DLD1 (cell line): Measurements from ENCODE around the gene EGFL7.

Experiments used
- in situ Hi-C: cut with HindIII; loops from 2 replicates; pipeline ENCODE4 v1.10.0; 2017; ENCODE audit warnings: low sequenced_read_pairs

Gene EGFL7

DNA sequence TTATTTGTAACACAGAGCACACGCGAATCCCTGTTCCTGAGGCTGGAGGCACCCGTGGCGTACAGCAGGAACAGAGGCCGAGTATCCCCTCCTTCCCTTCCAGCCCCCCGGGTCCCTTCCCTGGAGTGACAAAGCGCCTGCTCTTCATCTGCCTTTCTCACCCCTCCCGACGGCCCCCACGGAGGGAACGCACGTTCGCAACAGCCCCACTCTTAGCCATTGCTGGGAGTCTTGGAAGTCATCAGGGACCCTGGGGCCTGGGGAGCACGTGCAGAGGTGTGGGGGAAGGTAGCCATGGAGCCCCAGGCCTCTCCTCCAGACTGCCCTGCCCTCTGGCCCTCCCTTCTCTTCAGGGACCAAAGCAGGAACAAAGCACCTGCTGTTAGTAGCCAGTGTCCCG is 22.1 kb downstream of the EGFL7 start:
- in situ Hi-C loops: no loop called here

- in situ Hi-C loops: no loop called here
Observed at GRCh38 chr9:136685216-136685615, 22.5 kb downstream of the EGFL7 start.

- in situ Hi-C loops: no loop called here
Observed at GRCh38 chr9:136685790-136686533, 23.2 kb downstream of the EGFL7 start.

DNA sequence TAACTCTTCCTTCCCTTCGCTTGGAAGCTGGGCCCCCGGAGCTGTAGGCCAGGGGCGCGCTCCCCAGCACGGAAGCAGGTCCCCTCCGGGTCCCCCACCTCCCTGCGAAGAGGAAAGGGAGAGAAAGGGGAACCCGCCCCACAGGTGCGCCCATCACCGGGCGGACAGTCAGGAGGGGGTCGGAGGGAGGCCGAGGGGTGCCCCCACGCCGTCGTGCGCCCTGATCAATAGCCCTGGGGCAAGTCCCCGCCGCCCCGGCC is 23.7 kb downstream of the EGFL7 start:
- in situ Hi-C loops: no loop called here

GRCh38 chr9:136686794-136687711 is 24.3 kb downstream of the EGFL7 start, which contains the start of gene AGPAT2:
TSS of gene AGPAT2 (minus strand) at chr9:136687457. CDS start at chr9:136687357, 100 bp downstream.
- in situ Hi-C loops: no loop called here

- in situ Hi-C loops: no loop called here
Observed at GRCh38 chr9:136687721-136688223, 25.1 kb downstream of the EGFL7 start.

GRCh38 chr9:136688274-136689107 is 25.8 kb downstream of the EGFL7 start:
- in situ Hi-C loops: no loop called here

DNA sequence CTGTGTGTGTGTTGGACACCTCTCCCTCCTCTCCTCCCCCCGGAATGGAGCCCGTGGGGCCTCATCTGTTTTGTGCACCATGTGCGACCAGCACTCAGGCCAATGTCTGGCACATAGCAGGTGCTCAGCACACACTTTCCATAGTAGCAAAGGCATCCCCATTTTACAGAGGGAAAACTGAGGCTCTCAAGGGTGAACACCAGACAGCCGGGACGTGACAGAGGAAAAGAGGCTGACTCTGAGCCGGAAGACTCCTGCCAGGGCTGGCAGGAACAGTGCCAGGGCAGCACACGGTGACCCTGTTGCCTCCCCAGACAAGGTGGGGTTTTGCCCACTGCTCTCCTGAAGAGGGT is 26.4 kb downstream of the EGFL7 start:
- in situ Hi-C loops: no loop called here

GRCh38 chr9:136690104-136690805 is 27.5 kb downstream of the EGFL7 start:
- in situ Hi-C loops: no loop called here

DNA sequence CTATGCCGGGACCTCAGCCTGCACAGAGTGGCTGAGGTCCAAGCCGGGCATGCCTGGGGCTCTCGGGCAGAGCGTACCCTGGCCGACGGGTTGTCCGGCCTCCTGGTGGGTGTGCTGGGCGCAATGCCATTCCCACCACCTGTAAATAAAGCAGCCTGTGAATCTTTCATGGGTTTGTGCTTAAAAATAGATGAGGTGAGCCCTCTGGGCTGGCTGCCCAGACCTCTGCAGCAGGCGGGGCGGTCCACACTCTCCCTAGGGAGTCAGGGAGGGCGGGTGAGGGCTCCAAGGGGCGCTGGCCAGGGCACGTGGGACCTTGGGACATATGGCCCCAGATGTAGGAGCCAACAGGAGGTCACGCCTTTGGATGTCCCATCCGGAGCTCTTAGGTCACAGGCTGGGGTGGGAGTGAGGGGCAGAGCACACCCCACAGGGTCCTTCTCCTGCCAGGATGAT is 28.1 kb downstream of the EGFL7 start:
- in situ Hi-C loops: no loop called here

GRCh38 chr9:136691316-136692184 is 28.8 kb downstream of the EGFL7 start:
- in situ Hi-C loops: no loop called here

- in situ Hi-C loops: no loop called here
Observed at GRCh38 chr9:136692185-136693134, 29.7 kb downstream of the EGFL7 start.

DNA sequence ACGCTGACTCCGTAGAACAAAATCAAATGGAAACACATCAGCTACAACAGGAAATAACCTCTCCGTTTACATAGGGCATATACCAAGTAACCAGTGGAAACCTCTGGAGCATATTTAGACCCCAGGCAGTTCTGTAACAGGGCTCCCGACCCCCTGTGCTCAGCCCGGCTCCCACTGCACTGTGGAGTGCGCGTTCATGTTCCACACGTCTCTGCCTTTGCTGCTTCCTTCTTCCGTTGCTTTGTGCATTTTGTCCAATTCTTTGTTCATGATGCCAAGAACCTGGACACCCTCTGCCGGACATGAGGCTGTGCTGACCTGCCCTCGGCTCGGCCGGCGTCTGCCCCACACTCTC is 30.4 kb downstream of the EGFL7 start:
- in situ Hi-C loops: no loop called here

- in situ Hi-C loops: no loop called here
Observed at GRCh38 chr9:136693490-136694162, 30.9 kb downstream of the EGFL7 start.

DNA sequence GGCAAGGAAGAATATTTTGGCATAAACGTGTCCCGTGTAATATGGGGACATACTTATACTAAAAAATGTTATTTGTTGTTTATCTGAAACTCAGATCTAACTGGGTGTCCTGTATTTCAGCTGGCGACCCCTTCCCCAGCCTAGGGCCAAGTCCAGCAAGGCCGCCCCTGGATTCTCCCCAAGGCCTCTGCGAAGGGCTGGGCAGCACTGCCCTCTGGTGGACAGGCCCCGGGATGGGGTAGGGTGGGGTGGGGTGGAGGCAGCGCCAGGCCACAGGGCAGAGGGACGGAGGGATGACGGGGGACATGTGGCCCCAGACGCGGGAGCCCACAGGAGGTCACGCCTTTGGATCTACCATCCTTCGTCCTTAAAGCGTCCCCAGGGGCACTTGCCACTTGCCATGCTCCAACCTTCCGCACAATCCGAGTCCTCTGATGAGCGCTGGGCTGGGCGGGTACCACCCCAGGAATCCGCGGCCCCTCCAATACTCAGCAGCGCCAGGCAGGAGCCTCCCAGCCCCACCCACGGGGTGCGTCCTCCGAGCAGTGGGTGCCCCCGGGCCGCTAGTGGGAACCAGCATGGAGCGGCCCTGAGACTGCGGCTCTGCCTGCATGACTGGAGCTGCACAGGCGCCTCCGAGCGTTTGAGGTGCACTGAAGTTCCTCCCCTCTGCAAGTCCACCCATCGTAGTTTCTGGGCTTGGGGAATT is 31.6 kb downstream of the EGFL7 start:
- in situ Hi-C loops: no loop called here

DNA sequence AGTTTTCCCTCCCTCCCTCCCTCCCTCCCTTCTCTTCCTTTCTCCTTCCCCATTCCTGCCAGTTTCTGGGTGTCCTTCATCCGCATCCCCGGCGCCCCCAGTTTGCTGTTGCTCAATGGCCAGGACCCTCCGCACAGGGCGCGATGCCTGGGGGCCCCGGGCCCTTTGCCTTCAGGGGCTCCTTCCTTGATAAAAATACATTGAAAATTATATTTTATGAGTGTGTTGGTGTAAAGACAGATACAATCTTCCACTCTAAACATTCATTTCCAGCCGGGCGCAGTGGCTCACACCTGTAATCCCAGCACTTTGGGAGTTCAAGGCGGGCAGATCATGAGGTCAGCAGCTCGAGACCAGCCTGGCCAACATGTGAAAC is 32.1 kb downstream of the EGFL7 start:
- in situ Hi-C loops: no loop called here

DNA sequence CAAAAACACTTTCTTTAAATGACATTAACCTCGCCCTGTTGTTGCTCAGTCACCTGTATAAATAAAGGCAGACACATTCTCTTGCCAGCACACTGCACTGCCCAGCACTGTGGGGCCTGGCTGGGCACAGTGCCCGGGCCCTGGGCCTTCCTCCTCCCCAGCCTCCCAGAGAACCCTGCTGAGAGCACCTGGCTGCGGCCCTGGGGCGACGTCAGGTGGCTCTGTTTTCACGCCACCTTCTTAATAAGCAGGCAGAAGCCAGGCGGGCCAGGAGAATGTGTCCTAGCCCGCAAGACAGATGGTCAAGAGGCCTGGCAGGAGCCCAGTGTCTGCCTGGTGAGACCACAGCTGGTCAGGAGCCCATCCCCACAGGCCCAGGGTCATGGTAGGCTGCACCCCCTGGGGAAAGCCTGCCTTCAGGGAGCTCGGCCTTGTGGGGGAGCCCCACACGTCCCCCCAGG is 32.7 kb downstream of the EGFL7 start:
- in situ Hi-C loops: no loop called here
